K562 (cell line): ENCODE results near the gene UNC45A. TPM values are rescaled to one million over a fixed set of nuclear protein-coding genes. Genes with fewer than 3 reads are reported as not detected.

Experiments used
- ARID1B ChIP-seq: fragments of 450-650 bp; IDR thresholded peaks from 2 replicates; pipeline ENCODE4 v1.6.1; 2016; ENCODE audit warnings: antibody characterized with exemption, mild to moderate bottlenecking, inconsistent platforms
- ATF4 ChIP-seq: fragments of 450-650 bp; formaldehyde crosslinking; IDR thresholded peaks from 2 replicates; pipeline ENCODE4 v1.4.0; 2022; ENCODE audit warnings: mild to moderate bottlenecking, moderate library complexity
- CTBP1 ChIP-seq: fragments of 450-650 bp; IDR thresholded peaks from 2 replicates; pipeline ENCODE4 v1.6.1; 2016; ENCODE audit warnings: borderline replicate concordance
- CTCF ChIP-seq, 3 experiments: IDR thresholded peaks in 2 of 3; conservative IDR thresholded peaks in 1 of 3; 2 replicates each; pipeline ENCODE4 v1.5.1; 2011 to 2012; ENCODE audit warnings: low read length in 3 of 3, mild to moderate bottlenecking in 3 of 3, control low read depth in 2 of 3, improper control_type of control experiment in 1 of 3, inconsistent platforms in 1 of 3, low read depth in 1 of 3, mixed read lengths in 1 of 3, moderate library complexity in 1 of 3; ENCODE audit not compliant: insufficient read depth in 2 of 3
- ELF1 ChIP-seq: fragments of 200-800 bp; sonication (Bioruptor generic); IDR thresholded peaks from 2 replicates; pipeline ENCODE4 v1.6.1; 2016; ENCODE audit warnings: missing genetic modification characterization, missing compliant biosample characterization
- EP400 ChIP-seq: fragments of 450-650 bp; IDR thresholded peaks from 2 replicates; pipeline ENCODE4 v1.6.1; 2017; ENCODE audit warnings: antibody characterized with exemption, mild to moderate bottlenecking, moderate library complexity
- GMEB1 ChIP-seq: fragments of 250-450 bp; sonication (Bioruptor Pico); IDR thresholded peaks from 2 replicates; pipeline ENCODE4 v1.4.0; 2020; ENCODE audit warnings: mild to moderate bottlenecking
- HNRNPLL ChIP-seq: fragments of 200-400 bp; formaldehyde crosslinking; IDR thresholded peaks from 2 replicates; pipeline ENCODE4 v1.6.1; 2017; ENCODE audit warnings: low read length, low read depth, mild to moderate bottlenecking; ENCODE audit not compliant: poor library complexity, severe bottlenecking
- JUNB ChIP-seq: fragments of 450-650 bp; formaldehyde crosslinking; conservative IDR thresholded peaks from 2 replicates; pipeline ENCODE4 v1.4.0; 2020; ENCODE audit warnings: mild to moderate bottlenecking
- MEF2D ChIP-seq: conservative IDR thresholded peaks from 2 replicates; pipeline ENCODE4 v1.6.1; 2016; ENCODE audit warnings: low read depth, missing genetic modification characterization, missing compliant biosample characterization
- PTTG1 ChIP-seq: fragments of 450-650 bp; IDR thresholded peaks from 2 replicates; pipeline ENCODE4 v1.6.1; 2016; ENCODE audit warnings: low read depth, mild to moderate bottlenecking, missing genetic modification characterization, missing compliant biosample characterization
- RFX7 ChIP-seq: fragments of 250-450 bp; sonication (Bioruptor Pico); IDR thresholded peaks from 2 replicates; pipeline ENCODE4 v1.5.1; 2021; ENCODE audit warnings: mild to moderate bottlenecking
- SNRNP70 ChIP-seq: fragments of 200-400 bp; formaldehyde crosslinking; optimal IDR thresholded peaks from 2 replicates; pipeline ENCODE3; 2017; ENCODE audit warnings: low read depth, low read length
- ZBTB11 ChIP-seq, 3 experiments: fragments of 200-800 bp in 1 of 3; fragments of 250-450 bp in 1 of 3; fragments of 450-650 bp in 1 of 3; sonication (Bioruptor Pico) in 1 of 3; sonication (Bioruptor generic) in 1 of 3; formaldehyde crosslinking in 1 of 3; IDR thresholded peaks; 2 replicates each; pipeline versions ENCODE4 v1.6.1 to v1.8.0; 2016 to 2022; ENCODE audit warnings: mild to moderate bottlenecking in 2 of 3, missing genetic modification characterization in 2 of 3, missing compliant biosample characterization in 1 of 3, moderate library complexity in 1 of 3
- ZNF143 ChIP-seq: sonication (generic); formaldehyde crosslinking; IDR thresholded peaks from 2 replicates; pipeline ENCODE4 v1.9.0; 2022; ENCODE audit warnings: mild to moderate bottlenecking, missing genetic modification reagents
- ZNF197 ChIP-seq: fragments of 200-800 bp; sonication (Bioruptor generic); IDR thresholded peaks from 2 replicates; pipeline ENCODE4 v1.6.1; 2016; ENCODE audit warnings: low read depth, missing genetic modification characterization, missing compliant biosample characterization
- ZNF717 ChIP-seq: fragments of 250-450 bp; sonication (Bioruptor Pico); IDR thresholded peaks from 2 replicates; pipeline ENCODE4 v1.5.0; 2021
- ZZZ3 ChIP-seq: fragments of 450-650 bp; IDR thresholded peaks from 2 replicates; pipeline ENCODE4 v1.6.1; 2016; ENCODE audit warnings: antibody characterized with exemption, mild to moderate bottlenecking, moderate library complexity
- polyA plus RNA-seq, 8 experiments: library from polyadenylated mRNA; depleted of rRNA in 4 of 8; stranded (reverse) in 5 of 8; unstranded in 3 of 8; fragments of >200 nt; fragmentation: Nextera tagmentation in 2 of 8; fragmentation: Illumina TruSeq in 1 of 8; extraction: Ambion mirVana in 2 of 8; extraction: Trizol in 1 of 8; gene quantifications; 2 replicates each; pipeline versions ENCODE4 v1.2.1 to v1.2.3, GENCODE V29; 2011 to 2014; ENCODE audit warnings: inconsistent platforms in 1 of 8, missing spikeins in 1 of 8
- total RNA-seq, 7 experiments: library from RNA; depleted of rRNA in 6 of 7; stranded (reverse); fragments of >200 nt in 6 of 7; fragmentation: Illumina TruSeq in 2 of 7; extraction: Trizol in 2 of 7; gene quantifications; 2 replicates each; pipeline versions ENCODE4 v1.2.1 to v1.2.3, GENCODE V29; 2011 to 2021; ENCODE audit warnings: low replicate concordance in 1 of 7

Gene UNC45A
- total and polyA plus RNA-seq, 9 of the 15 experiments (the other 6 are each of a cell fraction or from before 2014, with no cell fraction given): 22.4 to 79.3 (median 43.7) TPM

GRCh38 chr15:90994417-90995311 lies 59.6 kb downstream of the UNC45A start, which contains the start of gene PRC1 (continued):
- TF ChIP-seq ZNF197 (CRISPR knock-in tag) (no peak), ATF4 (CRISPR knock-in tag) (no peak), JUNB (peak; percentile 99), ARID1B (no peak), ZNF143 (CRISPR knock-in tag) (no peak), CTBP1 (peak; percentile 92), RFX7 (CRISPR knock-in tag) (no peak), ZZZ3 (no peak), SNRNP70 (no peak), PTTG1 (tag) (no peak), GMEB1 (peak; percentile 62), MEF2D (no peak), ELF1 (tag) (peak; percentile 56; the same call in 1 of the 2 replicates), ZNF717 (no peak), EP400 (peak; percentile 99), ZBTB11 (CRISPR knock-in tag; IDR thresholded peaks at IDR 0.05) (peak in 1 of 3 experiments; percentile 46; a peak in 1 of 6 replicates), HNRNPLL (peak; percentile 70), CTCF (IDR thresholded peaks at IDR 0.05 in 2 of 3, conservative IDR thresholded peaks at IDR 0.05 in 1 of 3; ENCODE audit: insufficient read depth in 2 of 3, low read depth in 1 of 3, low read length in 3 of 3) (peak in 1 of 3 experiments; percentile 5; a peak in 1 of 6 replicates)
